HUES6 (cell line): Measurements from ENCODE around the gene DNAJB5.
A peak's percentile ranks its signal among the peaks of the same experiment; 100 is the strongest.
"Not testable (repeated sequence)": the region's sequence is repeated elsewhere in the genome, so short reads cannot be mapped to it uniquely, and the experiment has no call there.

Experiments used
- H3K27ac ChIP-seq: 2 replicates; pipeline ENCODE4 v1.7.0; 2013; ENCODE audit warnings: low read depth, mild to moderate bottlenecking, low read length, inconsistent platforms
- H3K27me3 ChIP-seq: 2 replicates; pipeline ENCODE4 v1.6.1; 2013; ENCODE audit warnings: low read length; ENCODE audit not compliant: control insufficient read depth, insufficient read depth
- H3K36me3 ChIP-seq: 2 replicates; pipeline ENCODE4 v1.6.1; 2013; ENCODE audit warnings: low read length; ENCODE audit not compliant: control insufficient read depth, insufficient read depth
- H3K4me1 ChIP-seq: 2 replicates; pipeline ENCODE4 v1.6.1; 2013; ENCODE audit warnings: low read length; ENCODE audit not compliant: control insufficient read depth, insufficient read depth
- H3K4me3 ChIP-seq: 2 replicates; pipeline ENCODE4 v1.5.1; 2013; ENCODE audit warnings: low read depth, low read length
- H3K9ac ChIP-seq: one replicate; pipeline ENCODE4 v1.6.1; 2013; ENCODE audit warnings: mild to moderate bottlenecking, low read length
- H3K9me3 ChIP-seq: 2 replicates; pipeline ENCODE4 v1.6.1; 2013; ENCODE audit warnings: low read depth, low read length; ENCODE audit not compliant: control insufficient read depth, insufficient read depth

Gene DNAJB5

GRCh38 chr9:35001803-35002502, 12.4 kb downstream of the DNAJB5 start:
- H3K4me1 ChIP-seq = peaks cover 38% of the 10 kb centered on the region

GRCh38 chr9:35002623-35003022, 13.1 kb downstream of the DNAJB5 start:
- H3K4me1 ChIP-seq = peaks cover 32% of the 10 kb centered on the region
- H3K4me3 ChIP-seq = no peak overlapping the region
- peak overlapping the region; percentile 4; the same call in 1 of the 2 replicates for H3K27ac ChIP-seq
- no peaks in the 10 kb centered on the region for H3K27me3 ChIP-seq
- peaks cover 5% of the 10 kb centered on the region for H3K36me3 ChIP-seq
- no peaks in the 10 kb centered on the region for H3K9me3 ChIP-seq
- H3K9ac ChIP-seq = no peak overlapping the region

More at GRCh38 chr9:35001803-35002502, 12.4 kb downstream of the DNAJB5 start:
- no peak overlapping the region for H3K4me3 ChIP-seq
- H3K36me3 ChIP-seq = peaks cover 11% of the 10 kb centered on the region
- H3K9me3 ChIP-seq = no peaks in the 10 kb centered on the region
- no peaks in the 10 kb centered on the region for H3K27me3 ChIP-seq
- H3K27ac ChIP-seq = no peak overlapping the region; the same call in 1 of the 2 replicates
- H3K9ac ChIP-seq = no peak overlapping the region

GRCh38 chr9:35004299-35004698, 14.8 kb downstream of the DNAJB5 start:
- not testable (repeated sequence) for H3K4me3 ChIP-seq, H3K27ac ChIP-seq
- H3K4me1 ChIP-seq = peaks cover 31% of the 10 kb centered on the region

GRCh38 chr9:35010351-35010958, 20.9 kb downstream of the DNAJB5 start:
- no peaks in the 10 kb centered on the region for H3K4me1 ChIP-seq
- no peak overlapping the region for H3K4me3 ChIP-seq
- peaks cover 34% of the 10 kb centered on the region for H3K9me3 ChIP-seq
- peaks cover 18% of the 10 kb centered on the region; the same call in 1 of the 2 replicates for H3K36me3 ChIP-seq
- no peak overlapping the region for H3K27ac ChIP-seq
- no peak overlapping the region for H3K9ac ChIP-seq
- H3K27me3 ChIP-seq = no peaks in the 10 kb centered on the region

More at GRCh38 chr9:35004299-35004698, 14.8 kb downstream of the DNAJB5 start:
- H3K36me3 ChIP-seq, H3K9ac ChIP-seq, H3K27me3 ChIP-seq, H3K9me3 ChIP-seq: not testable (repeated sequence)

- H3K9me3 ChIP-seq = peaks cover 61% of the 10 kb centered on the region
- H3K27ac ChIP-seq = no peak overlapping the region
- no peak overlapping the region for H3K4me3 ChIP-seq
- no peaks in the 10 kb centered on the region for H3K4me1 ChIP-seq
- H3K36me3 ChIP-seq = peaks cover 16% of the 10 kb centered on the region; the same call in 1 of the 2 replicates
- H3K9ac ChIP-seq = no peak overlapping the region
- H3K27me3 ChIP-seq = no peaks in the 10 kb centered on the region
Observed at GRCh38 chr9:35014517-35014916, 25.0 kb downstream of the DNAJB5 start.

GRCh38 chr9:35023443-35023842, 33.9 kb downstream of the DNAJB5 start:
- H3K27ac ChIP-seq, H3K4me3 ChIP-seq, H3K27me3 ChIP-seq, H3K36me3 ChIP-seq, H3K9ac ChIP-seq: not testable (repeated sequence)
- H3K9me3 ChIP-seq = peaks cover 28% of the 10 kb centered on the region
- peaks cover 18% of the 10 kb centered on the region for H3K4me1 ChIP-seq

- Histone ChIP-seq H3K27me3 (no peaks in the 10 kb centered on the region), H3K27ac (peak overlapping the region; percentile 66), H3K36me3 (peaks cover 11% of the 10 kb centered on the region; the same call in 1 of the 2 replicates), H3K4me1 (peaks cover 18% of the 10 kb centered on the region), H3K9ac (no peak overlapping the region), H3K9me3 (peaks cover 35% of the 10 kb centered on the region), H3K4me3 (no peak overlapping the region)
Observed at GRCh38 chr9:35026671-35027070, 37.1 kb downstream of the DNAJB5 start.

- Histone ChIP-seq H3K27me3 (no peaks in the 10 kb centered on the region), H3K4me1 (peaks cover 18% of the 10 kb centered on the region), H3K9me3 (peaks cover 35% of the 10 kb centered on the region), H3K9ac (no peak overlapping the region), H3K27ac (peak overlapping the region; percentile 66; the same call in 1 of the 2 replicates), H3K4me3 (no peak overlapping the region), H3K36me3 (peaks cover 11% of the 10 kb centered on the region; the same call in 1 of the 2 replicates)
Observed at GRCh38 chr9:35027374-35027773, 37.8 kb downstream of the DNAJB5 start.

GRCh38 chr9:35027860-35028259, 38.3 kb downstream of the DNAJB5 start:
- H3K4me1 ChIP-seq = peaks cover 18% of the 10 kb centered on the region
- no peak overlapping the region for H3K4me3 ChIP-seq
- no peaks in the 10 kb centered on the region for H3K27me3 ChIP-seq
- H3K9me3 ChIP-seq = peaks cover 35% of the 10 kb centered on the region
- no peak overlapping the region for H3K9ac ChIP-seq
- peak overlapping the region; percentile 66; the same call in 1 of the 2 replicates for H3K27ac ChIP-seq
- peaks cover 11% of the 10 kb centered on the region; the same call in 1 of the 2 replicates for H3K36me3 ChIP-seq

GRCh38 chr9:35028341-35028740, 38.8 kb downstream of the DNAJB5 start:
- Histone ChIP-seq H3K27me3 (no peaks in the 10 kb centered on the region), H3K27ac (no peak overlapping the region), H3K4me1 (peaks cover 18% of the 10 kb centered on the region), H3K9ac (no peak overlapping the region), H3K9me3 (peaks cover 35% of the 10 kb centered on the region), H3K36me3 (peaks cover 11% of the 10 kb centered on the region; the same call in 1 of the 2 replicates), H3K4me3 (no peak overlapping the region)

GRCh38 chr9:35029241-35029640, 39.7 kb downstream of the DNAJB5 start:
- H3K27me3 ChIP-seq = no peaks in the 10 kb centered on the region

More at GRCh38 chr9:35029241-35029640, 39.7 kb downstream of the DNAJB5 start:
- peaks cover 18% of the 10 kb centered on the region for H3K4me1 ChIP-seq
- H3K9me3 ChIP-seq = peaks cover 29% of the 10 kb centered on the region
- H3K4me3 ChIP-seq = no peak overlapping the region
- H3K27ac ChIP-seq = no peak overlapping the region
- H3K36me3 ChIP-seq = peaks cover 11% of the 10 kb centered on the region; the same call in 1 of the 2 replicates
- no peak overlapping the region for H3K9ac ChIP-seq
